Vagina (tissue), 2 donors: ENCODE data around the gene USP32. TPM values are rescaled to one million over a fixed set of nuclear protein-coding genes. Genes with fewer than 3 reads are reported as not detected.
A peak's percentile ranks its signal among the peaks of the same experiment; 100 is the strongest.

Experiments
- DNase-seq, 2 donors: peaks; one replicate each; pipeline ENCODE4 v3.0.0-alpha.2; 2017; ENCODE audit errors: extremely low spot score in 2 of 2
- H3K27ac ChIP-seq: fragments of 200-600 bp; sonication (generic); one replicate; pipeline ENCODE4 v1.5.1; 2019
- H3K27me3 ChIP-seq: fragments of 200-600 bp; sonication (generic); one replicate; pipeline ENCODE4 v1.5.1; 2019
- H3K36me3 ChIP-seq, 2 donors: fragments of 200-600 bp; sonication (generic); one replicate each; pipeline ENCODE4 v1.5.1; 2017 to 2019
- H3K4me1 ChIP-seq: fragments of 200-600 bp; sonication (generic); one replicate; pipeline ENCODE4 v1.5.1; 2019
- H3K4me3 ChIP-seq, 2 donors: fragments of 200-600 bp; sonication (generic); 1 replicate in 1 of 2; 2 replicates in 1 of 2; pipeline ENCODE4 v1.5.1; 2016 to 2019
- H3K9me3 ChIP-seq: fragments of 200-600 bp; sonication (generic); one replicate; pipeline ENCODE4 v1.5.1; 2019
- CTCF ChIP-seq, 3 experiments: fragments of 450-650 bp in 2 of 3; fragments of 200-600 bp in 1 of 3; sonication (generic) in 1 of 3; IDR thresholded peaks; one replicate each; pipeline ENCODE4 v1.5.1; 2017 to 2019; ENCODE audit warnings: antibody characterized with exemption in 3 of 3, mild to moderate bottlenecking in 2 of 3, moderate library complexity in 2 of 3
- POLR2A ChIP-seq, 2 donors: fragments of 450-650 bp; IDR thresholded peaks; one replicate each; pipeline ENCODE4 v1.6.1; 2017; ENCODE audit warnings: antibody characterized with exemption in 2 of 2, mild to moderate bottlenecking in 2 of 2, moderate library complexity in 2 of 2
- POLR2AphosphoS5 ChIP-seq, 2 donors: sonication (generic); formaldehyde crosslinking; IDR thresholded peaks; one replicate each; pipeline ENCODE4 v1.9.0; 2017; ENCODE audit warnings: antibody characterized with exemption in 2 of 2, mild to moderate bottlenecking in 2 of 2, low read depth in 1 of 2; ENCODE audit not compliant: insufficient read depth in 1 of 2
- intact Hi-C: fragments of 100-400 bp; cut with DNase I; formaldehyde crosslinking; loops from one replicate; pipeline ENCODE4 v1.15.1; 2023
- total RNA-seq: library from RNA; depleted of rRNA; stranded (reverse); fragments of >200 nt; gene quantifications from one replicate; pipeline ENCODE4 v1.2.3, GENCODE V29; 2016

USP32 gene
- total RNA-seq, 1 donor from 2014 or later = 63.6 TPM

- Histone ChIP-seq H3K4me3 (no peak overlapping the region), H3K27me3 (no peaks in the 10 kb centered on the region), H3K36me3 (no peaks in the 10 kb centered on the region), H3K4me1 (peaks cover 36% of the 10 kb centered on the region), H3K27ac (no peak overlapping the region), H3K9me3 (no peaks in the 10 kb centered on the region)
- intact Hi-C loops = no loop called here
- no peak for DNase-seq
- TF ChIP-seq POLR2AphosphoS5 (IDR thresholded peaks at IDR 0.05; ENCODE audit: insufficient read depth in 1 of 2, low read depth in 1 of 2) (no peak), CTCF (IDR thresholded peaks at IDR 0.05) (no peak), POLR2A (IDR thresholded peaks at IDR 0.05) (no peak)
Measured at GRCh38 chr17:60359415-60359814, 32.5 kb downstream of the USP32 start.

GRCh38 chr17:60358606-60359225 is 33.2 kb downstream of the USP32 start:
- Histone ChIP-seq H3K27me3 (no peaks in the 10 kb centered on the region), H3K36me3 (no peaks in the 10 kb centered on the region), H3K9me3 (no peaks in the 10 kb centered on the region), H3K4me1 (peaks cover 36% of the 10 kb centered on the region), H3K4me3 (no peak overlapping the region), H3K27ac (no peak overlapping the region)
- no peak for DNase-seq
- TF ChIP-seq POLR2A (IDR thresholded peaks at IDR 0.05) = no peak
- no peak for TF ChIP-seq POLR2AphosphoS5 (IDR thresholded peaks at IDR 0.05; ENCODE audit: insufficient read depth in 1 of 2, low read depth in 1 of 2)
- TF ChIP-seq CTCF (IDR thresholded peaks at IDR 0.05) = no peak
- intact Hi-C loops = no loop called here

GRCh38 chr17:60356940-60357339 is 35.0 kb downstream of the USP32 start:
- no peak for DNase-seq
- Histone ChIP-seq H3K9me3 (no peaks in the 10 kb centered on the region), H3K27ac (peak overlapping the region; percentile 50), H3K27me3 (no peaks in the 10 kb centered on the region), H3K4me1 (peaks cover 36% of the 10 kb centered on the region), H3K4me3 (no peak overlapping the region), H3K36me3 (no peaks in the 10 kb centered on the region)
- intact Hi-C loops = no loop called here
- TF ChIP-seq CTCF (IDR thresholded peaks at IDR 0.05) (no peak), POLR2AphosphoS5 (IDR thresholded peaks at IDR 0.05; ENCODE audit: insufficient read depth in 1 of 2, low read depth in 1 of 2) (no peak), POLR2A (IDR thresholded peaks at IDR 0.05) (no peak)

GRCh38 chr17:60355663-60356594 is 36.0 kb downstream of the USP32 start:
- Histone ChIP-seq H3K36me3 (no peaks in the 10 kb centered on the region), H3K27ac (no peak overlapping the region), H3K4me1 (peaks cover 36% of the 10 kb centered on the region), H3K4me3 (no peak overlapping the region), H3K9me3 (no peaks in the 10 kb centered on the region), H3K27me3 (no peaks in the 10 kb centered on the region)
- TF ChIP-seq POLR2A (IDR thresholded peaks at IDR 0.05) (no peak), POLR2AphosphoS5 (IDR thresholded peaks at IDR 0.05; ENCODE audit: insufficient read depth in 1 of 2, low read depth in 1 of 2) (no peak), CTCF (IDR thresholded peaks at IDR 0.05) (no peak)
- no peak for DNase-seq
- intact Hi-C loops = no loop called here

- peaks cover 36% of the 10 kb centered on the region for H3K4me1 ChIP-seq
- no peaks in the 10 kb centered on the region for H3K9me3 ChIP-seq
- no peak for DNase-seq
- no peaks in the 10 kb centered on the region for H3K36me3 ChIP-seq
- no peaks in the 10 kb centered on the region for H3K27me3 ChIP-seq
- H3K27ac ChIP-seq = peak overlapping the region; percentile 34
- TF ChIP-seq POLR2AphosphoS5 (IDR thresholded peaks at IDR 0.05; ENCODE audit: insufficient read depth in 1 of 2, low read depth in 1 of 2) = peak in 1 of 2 donors; percentile 28
- TF ChIP-seq CTCF (IDR thresholded peaks at IDR 0.05) = no peak
- TF ChIP-seq POLR2A (IDR thresholded peaks at IDR 0.05) = no peak
- H3K4me3 ChIP-seq = no peak overlapping the region
- intact Hi-C loops = no loop called here
Measured at GRCh38 chr17:60354223-60354622, 37.7 kb downstream of the USP32 start.
